T-helper 2 cell (primary cell): ENCODE data around the gene RPL13A.
"Not testable (repeated sequence)": the region's sequence is repeated elsewhere in the genome, so short reads cannot be mapped to it uniquely, and the experiment has no call there.

Experiments
- DNase-seq, 5 experiments: peaks; one replicate each; pipeline versions ENCODE4 v3.0.0 to v3.0.0-alpha.2; 2012 to 2022

The RPL13A gene

GRCh38 chr19:49456326-49456725 is 31.1 kb upstream of the RPL13A start:
- no peak for DNase-seq

- DNase-seq = no peak
These were observed 28.9 kb upstream of the RPL13A start for GRCh38 chr19:49458567-49458903.

GRCh38 chr19:49459388-49459787 is 28.0 kb upstream of the RPL13A start:
- no peak for DNase-seq

DNA sequence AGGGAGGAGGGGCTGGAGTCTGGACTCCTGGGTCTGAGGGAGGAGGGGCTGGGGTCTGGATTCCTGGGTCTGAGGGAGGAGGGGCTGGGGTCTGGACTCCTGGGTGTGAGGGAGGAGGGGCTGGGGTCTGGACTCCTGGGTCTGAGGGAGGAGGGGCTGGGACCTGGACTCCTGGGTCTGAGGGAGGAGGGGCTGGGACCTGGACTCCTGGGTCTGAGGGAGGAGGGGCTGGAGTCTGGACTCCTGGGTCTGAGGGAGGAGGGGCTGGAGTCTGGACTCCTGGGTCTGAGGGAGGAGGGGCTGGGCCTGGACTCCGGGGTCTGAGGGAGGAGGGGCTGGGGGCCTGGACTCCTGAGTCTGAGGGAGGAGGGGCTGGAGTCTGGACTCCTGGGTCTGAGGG is 26.3 kb upstream of the RPL13A start:
- not testable (repeated sequence) for DNase-seq

GRCh38 chr19:49461656-49462055 is 25.8 kb upstream of the RPL13A start:
- DNase-seq = no peak

- no peak for DNase-seq
These were observed 24.9 kb upstream of the RPL13A start for GRCh38 chr19:49462492-49462891.

DNA sequence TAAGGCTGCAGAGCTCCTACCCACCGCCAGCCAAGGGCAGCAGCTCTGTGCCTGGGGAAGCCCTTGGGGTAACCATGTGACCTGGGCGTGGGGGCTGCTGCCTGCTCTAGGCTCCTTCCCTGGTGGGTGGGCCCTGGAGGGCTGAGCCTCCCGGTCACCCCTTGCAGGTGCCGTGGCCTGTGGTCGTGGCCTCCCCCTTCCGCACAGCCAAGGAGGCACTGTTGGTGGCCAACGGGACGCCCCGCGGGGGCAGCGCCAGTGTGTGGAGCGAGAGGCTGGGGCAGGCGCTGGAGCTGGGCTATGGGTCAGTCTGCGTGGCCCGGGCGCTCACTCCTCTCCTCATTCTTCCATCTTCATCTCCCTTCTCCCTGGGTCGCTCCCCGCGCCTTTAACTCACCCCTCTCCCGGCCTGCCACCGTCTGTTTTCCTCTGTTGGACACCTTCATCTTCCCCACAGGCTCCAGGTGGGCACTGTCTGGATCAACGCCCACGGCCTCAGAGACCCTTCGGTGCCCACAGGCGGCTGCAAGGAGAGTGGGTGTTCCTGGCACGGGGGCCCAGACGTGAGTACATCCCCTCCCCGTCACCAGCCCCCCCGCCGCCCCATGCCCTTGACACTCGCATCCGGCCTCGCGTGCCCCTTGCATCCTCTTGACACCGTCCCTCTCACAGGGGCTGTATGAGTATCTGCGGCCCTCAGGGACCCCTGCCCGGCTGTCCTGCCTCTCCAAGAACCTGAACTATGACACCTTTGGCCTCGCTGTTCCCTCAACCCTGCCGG is 23.3 kb upstream of the RPL13A start:
- DNase-seq = no peak

GRCh38 chr19:49465371-49465770 is 22.0 kb upstream of the RPL13A start:
- DNase-seq = no peak

DNA sequence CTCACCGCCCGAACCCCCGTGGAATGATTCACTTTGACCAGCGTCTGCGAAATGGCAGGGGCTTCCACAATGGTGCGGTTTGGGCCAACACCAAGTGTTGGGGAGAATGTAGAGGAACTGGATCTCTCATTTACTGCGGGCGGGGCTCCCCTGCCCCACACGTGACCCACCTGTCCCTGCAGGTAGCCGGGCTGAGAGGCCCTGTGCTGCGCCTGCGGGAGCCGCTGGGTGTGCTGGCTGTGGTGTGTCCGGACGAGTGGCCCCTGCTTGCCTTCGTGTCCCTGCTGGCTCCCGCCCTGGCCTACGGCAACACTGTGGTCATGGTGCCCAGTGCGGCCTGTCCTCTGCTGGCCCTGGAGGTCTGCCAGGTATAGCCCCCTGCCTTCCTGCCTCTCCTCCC is 19.2 kb upstream of the RPL13A start:
- DNase-seq = no peak

GRCh38 chr19:49468746-49469447 is 18.5 kb upstream of the RPL13A start:
- DNase-seq = peak; percentile 55 to 99 (median 85)

GRCh38 chr19:49469828-49470614 is 17.4 kb upstream of the RPL13A start:
- peak; percentile 44 to 95 (median 67) for DNase-seq

GRCh38 chr19:49470615-49470978 is 16.8 kb upstream of the RPL13A start:
- DNase-seq = no peak

DNA sequence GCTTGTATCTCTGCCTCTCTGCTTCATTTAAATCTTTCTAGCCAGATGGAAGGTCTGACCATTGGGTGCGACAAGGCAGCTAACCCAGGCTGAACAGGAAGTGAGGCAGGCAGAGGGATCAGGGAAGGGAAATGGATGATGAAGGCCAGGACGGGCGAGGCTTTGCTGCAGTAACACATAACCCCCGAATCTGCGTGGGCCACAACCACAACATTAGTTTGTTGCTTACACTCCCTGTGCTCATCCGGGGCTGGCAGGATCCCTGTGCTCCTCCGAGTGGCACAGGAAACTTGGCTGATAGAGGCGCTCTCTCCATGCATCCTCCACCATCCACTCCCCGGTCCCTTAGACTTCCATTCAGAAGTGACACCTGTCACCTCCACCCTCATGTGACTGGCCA is 14.5 kb upstream of the RPL13A start:
- no peak for DNase-seq

- DNase-seq = not testable (repeated sequence)
These were observed 13.9 kb upstream of the RPL13A start for GRCh38 chr19:49473501-49473867.

DNA sequence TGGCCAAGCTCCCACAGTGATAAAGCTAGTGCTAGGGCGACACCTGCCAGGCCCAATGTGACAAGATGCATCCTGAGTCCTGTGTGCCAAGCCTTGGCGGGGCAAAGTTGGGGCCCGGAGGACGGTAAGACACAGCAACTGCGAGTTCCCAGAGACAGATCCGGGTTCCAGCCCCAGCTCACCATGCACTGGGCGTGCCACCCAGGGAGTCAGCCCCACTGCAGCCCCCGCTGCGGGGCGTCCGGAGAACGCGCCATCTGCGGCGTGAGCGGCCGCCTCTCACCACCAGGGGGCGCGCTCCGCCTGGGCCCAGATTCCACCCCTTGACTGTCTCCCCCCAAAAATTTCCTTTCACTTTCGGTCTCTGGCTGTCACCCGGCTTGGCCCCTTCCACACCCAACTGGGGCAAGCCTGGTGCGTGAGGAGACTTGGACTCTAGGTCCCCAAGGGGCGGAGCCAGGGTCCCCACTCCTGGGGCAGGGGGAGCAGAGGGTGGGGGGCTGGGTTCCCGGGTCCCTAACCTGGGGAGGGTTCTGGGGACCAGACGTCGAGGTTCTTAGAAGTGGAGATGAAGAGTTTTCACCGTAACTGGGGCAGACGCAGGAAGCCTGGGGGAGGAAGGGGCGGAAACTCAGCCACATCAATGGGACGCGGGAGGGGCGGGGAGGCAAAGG is 13.4 kb upstream of the RPL13A start, which contains the start of gene FLT3LG:
FLT3LG (plus strand) TSS at position 348 of the 674 bp plus-strand sequence. CDS start 425 bp downstream, outside the sequence.
- peak; percentile 76 to 95 (median 82) for DNase-seq

- DNase-seq = no peak
These were observed 12.9 kb upstream of the RPL13A start for GRCh38 chr19:49474542-49474924.

- peak in 1 of 5 experiments; percentile 40 for DNase-seq
These were observed 12.1 kb upstream of the RPL13A start for GRCh38 chr19:49475191-49475917.

GRCh38 chr19:49475995-49476880 is 11.2 kb upstream of the RPL13A start:
- DNase-seq = peak in 4 of 5 experiments; percentile 56 to 76 (median 65)

- DNase-seq = no peak
These were observed 7.3 kb upstream of the RPL13A start for GRCh38 chr19:49479975-49480628.

- DNase-seq = no peak
These were observed 6.3 kb upstream of the RPL13A start for GRCh38 chr19:49481020-49481683.
